Activated CD8-positive, alpha-beta memory T cell treated with anti-CD3 and anti-CD28 coated beads for 36 hours (primary cell): ENCODE data around the gene ZNF681. TPM values are rescaled to one million over a fixed set of nuclear protein-coding genes. Genes with fewer than 3 reads are reported as not detected.
"Not testable (repeated sequence)": the region's sequence is repeated elsewhere in the genome, so short reads cannot be mapped to it uniquely, and the experiment has no call there.

Experiments
- CTCF ChIA-PET: fragments of 350-600 bp; sonication (Branson Sonifier 250); formaldehyde crosslinking; loops from one replicate; lab custom pipeline; 2021; ENCODE audit warnings: antibody characterized with exemption; lab: Charles Lee
- POLR2A ChIA-PET: fragments of 350-600 bp; sonication (Branson Sonifier 250); formaldehyde crosslinking; loops from one replicate; lab custom pipeline; 2021; ENCODE audit warnings: antibody characterized with exemption; lab: Charles Lee
- total RNA-seq, 2 experiments: library from RNA; stranded (reverse); gene quantifications; one replicate each; pipeline ENCODE4 v1.2.3, GENCODE V29; 2021

The ZNF681 gene
- total RNA-seq, 2 experiments from 2014 or later: 4.2 to 5.5 TPM

GRCh38 chr19:23776507-23777205 lies 18.0 kb upstream of the ZNF681 start:
- CTCF ChIA-PET: no interaction called here
- POLR2A ChIA-PET: no interaction called here

GRCh38 chr19:23774524-23774971 lies 15.9 kb upstream of the ZNF681 start:
- CTCF ChIA-PET: no interaction called here
- POLR2A ChIA-PET: no interaction called here

GRCh38 chr19:23774106-23774505 lies 15.4 kb upstream of the ZNF681 start:
- POLR2A ChIA-PET: no interaction called here
- CTCF ChIA-PET: no interaction called here

GRCh38 chr19:23772675-23773063 lies 14.0 kb upstream of the ZNF681 start:
- ChIA-PET CTCF (no interaction called here), POLR2A (no interaction called here)

GRCh38 chr19:23771761-23772674 lies 13.3 kb upstream of the ZNF681 start:
- POLR2A ChIA-PET: no interaction called here
- CTCF ChIA-PET: no interaction called here

- ChIA-PET CTCF (no interaction called here), POLR2A (no interaction called here)
These were observed 12.6 kb upstream of the ZNF681 start for GRCh38 chr19:23771316-23771715.

- ChIA-PET POLR2A (no interaction called here), CTCF (no interaction called here)
These were observed 12.1 kb upstream of the ZNF681 start for GRCh38 chr19:23770672-23771250.

- POLR2A ChIA-PET: no interaction called here
These were observed 11.2 kb upstream of the ZNF681 start for GRCh38 chr19:23769691-23770468.

GRCh38 chr19:23766951-23767350 lies 8.3 kb upstream of the ZNF681 start:
- POLR2A ChIA-PET: interaction anchor here (0.6 to 1.5 kb wide), 2 partner anchors 148 to 544 kb away, joined by 4 to 9 read pairs; partner anchors contain the start of gene ZNF726

More at GRCh38 chr19:23769691-23770468, 11.2 kb upstream of the ZNF681 start:
- CTCF ChIA-PET: no interaction called here

GRCh38 chr19:23764781-23765180 lies 6.1 kb upstream of the ZNF681 start:
- POLR2A ChIA-PET: no interaction called here
- CTCF ChIA-PET: no interaction called here

More at GRCh38 chr19:23766951-23767350, 8.3 kb upstream of the ZNF681 start:
- CTCF ChIA-PET: no interaction called here

GRCh38 chr19:23762884-23763711 lies 4.4 kb upstream of the ZNF681 start:
- POLR2A ChIA-PET: interaction anchor here (1.6 kb wide), 1 partner anchor 151 kb away, joined by 3 read pairs; the partner anchor contains the start of gene ZNF726

GRCh38 chr19:23762548-23762883 lies 3.8 kb upstream of the ZNF681 start:
- POLR2A ChIA-PET: interaction anchor here (1.6 kb wide), 1 partner anchor 152 kb away, joined by 3 read pairs; the partner anchor contains the start of gene ZNF726

More at GRCh38 chr19:23762884-23763711, 4.4 kb upstream of the ZNF681 start:
- CTCF ChIA-PET: interaction anchor here (0.7 kb wide), 1 partner anchor 579 kb away, joined by 3 read pairs; no protein-coding TSS in a partner anchor

GRCh38 chr19:23760326-23760725 lies 1.6 kb upstream of the ZNF681 start:
- POLR2A ChIA-PET: not testable (repeated sequence)
- CTCF ChIA-PET: interaction anchor here (0.6 kb wide), 1 partner anchor 52 kb away, joined by 3 read pairs; no protein-coding TSS in a partner anchor

More at GRCh38 chr19:23762548-23762883, 3.8 kb upstream of the ZNF681 start:
- CTCF ChIA-PET: interaction anchor here (0.7 kb wide), 2 partner anchors 461 to 579 kb away, joined by 3 read pairs; no protein-coding TSS in a partner anchor

GRCh38 chr19:23743633-23744232 lies 15.0 kb downstream of the ZNF681 start:
- POLR2A ChIA-PET, CTCF ChIA-PET: not testable (repeated sequence)

GRCh38 chr19:23730729-23731465 lies 27.8 kb downstream of the ZNF681 start:
- CTCF ChIA-PET, POLR2A ChIA-PET: not testable (repeated sequence)

GRCh38 chr19:23724161-23724560 lies 34.5 kb downstream of the ZNF681 start:
- POLR2A ChIA-PET, CTCF ChIA-PET: not testable (repeated sequence)

- CTCF ChIA-PET: no interaction called here
- POLR2A ChIA-PET: no interaction called here
These were observed 39.9 kb downstream of the ZNF681 start for GRCh38 chr19:23718802-23719201.
